ENCODE results near the gene ANKS1B.

Gene ANKS1B

GRCh38 chr12:99957866-99958466, 26.8 kb downstream of the ANKS1B start:
- Histone ChIP-seq H3K27me3 (ENCODE audit: control insufficient read depth, insufficient read depth, low read length) (no peaks in the 10 kb centered on the region), H3K4me3 (ENCODE audit: low read length) (no peak overlapping the region), H3K9me3 (ENCODE audit: control insufficient read depth, low read length) (no peaks in the 10 kb centered on the region), H3K4me1 (ENCODE audit: control insufficient read depth, insufficient read depth, low read length) (no peaks in the 10 kb centered on the region), H3K36me3 (ENCODE audit: control insufficient read depth, insufficient read depth, low read length) (no peaks in the 10 kb centered on the region), H3K9ac (ENCODE audit: low read length) (no peak overlapping the region)

DNA sequence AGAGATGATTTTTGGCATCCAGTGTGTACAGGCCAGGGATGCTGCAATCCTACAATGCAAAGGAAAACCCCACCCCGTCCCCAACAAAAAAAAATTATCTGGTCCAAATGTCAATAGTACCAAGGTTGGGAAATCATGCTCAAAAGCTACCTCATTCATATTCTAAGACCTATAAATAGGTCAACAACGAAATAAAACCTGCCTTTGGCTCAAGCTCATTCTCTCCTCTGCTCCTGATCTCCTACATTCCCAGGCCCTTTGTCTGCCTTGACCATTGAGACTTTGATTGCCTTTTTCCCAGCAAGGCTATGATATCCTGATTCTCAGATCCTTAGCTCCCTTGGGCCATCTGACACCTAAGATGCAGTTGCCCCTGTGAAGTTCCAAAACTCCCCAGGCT, 30.0 kb downstream of the ANKS1B start:
- no peaks in the 10 kb centered on the region for H3K4me1 ChIP-seq (ENCODE audit: control insufficient read depth, insufficient read depth, low read length)
- no peaks in the 10 kb centered on the region for H3K36me3 ChIP-seq (ENCODE audit: control insufficient read depth, insufficient read depth, low read length)
- no peak overlapping the region for H3K9ac ChIP-seq (ENCODE audit: low read length)
- H3K27me3 ChIP-seq (ENCODE audit: control insufficient read depth, insufficient read depth, low read length), result no peaks in the 10 kb centered on the region
- H3K9me3 ChIP-seq (ENCODE audit: control insufficient read depth, low read length), result no peaks in the 10 kb centered on the region
- H3K4me3 ChIP-seq (ENCODE audit: low read length), result no peak overlapping the region

- Histone ChIP-seq H3K9me3 (ENCODE audit: control insufficient read depth, low read length) (no peaks in the 10 kb centered on the region), H3K4me1 (ENCODE audit: control insufficient read depth, insufficient read depth, low read length) (no peaks in the 10 kb centered on the region), H3K36me3 (ENCODE audit: control insufficient read depth, insufficient read depth, low read length) (no peaks in the 10 kb centered on the region), H3K4me3 (ENCODE audit: low read length) (no peak overlapping the region), H3K27me3 (ENCODE audit: control insufficient read depth, insufficient read depth, low read length) (no peaks in the 10 kb centered on the region), H3K9ac (ENCODE audit: low read length) (no peak overlapping the region)
These were observed 36.4 kb downstream of the ANKS1B start for GRCh38 chr12:99948370-99948769.

DNA sequence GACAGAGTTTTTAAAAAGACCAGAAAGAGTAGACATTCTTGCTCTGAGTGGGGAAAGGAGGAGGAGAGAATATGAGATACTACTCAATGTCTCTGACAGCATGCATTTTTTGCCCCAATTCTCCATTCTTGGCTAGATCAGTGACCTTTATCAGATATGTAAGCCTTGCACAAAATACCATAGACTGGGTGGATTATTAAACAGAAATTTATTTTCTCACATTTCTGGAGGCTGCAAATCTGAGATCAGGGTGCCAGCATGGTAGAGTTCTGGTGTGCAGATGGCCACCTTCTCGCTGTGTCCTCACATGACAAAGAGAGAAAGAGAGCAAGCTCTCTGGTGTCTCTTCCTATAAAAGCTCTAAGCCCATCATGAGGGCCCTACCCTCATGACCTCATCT, 38.6 kb downstream of the ANKS1B start:
- no peaks in the 10 kb centered on the region for H3K36me3 ChIP-seq (ENCODE audit: control insufficient read depth, insufficient read depth, low read length)
- H3K9ac ChIP-seq (ENCODE audit: low read length), result no peak overlapping the region
- H3K4me3 ChIP-seq (ENCODE audit: low read length), result no peak overlapping the region
- no peaks in the 10 kb centered on the region for H3K4me1 ChIP-seq (ENCODE audit: control insufficient read depth, insufficient read depth, low read length)
- H3K27me3 ChIP-seq (ENCODE audit: control insufficient read depth, insufficient read depth, low read length), result no peaks in the 10 kb centered on the region
- no peaks in the 10 kb centered on the region for H3K9me3 ChIP-seq (ENCODE audit: control insufficient read depth, low read length)

DNA sequence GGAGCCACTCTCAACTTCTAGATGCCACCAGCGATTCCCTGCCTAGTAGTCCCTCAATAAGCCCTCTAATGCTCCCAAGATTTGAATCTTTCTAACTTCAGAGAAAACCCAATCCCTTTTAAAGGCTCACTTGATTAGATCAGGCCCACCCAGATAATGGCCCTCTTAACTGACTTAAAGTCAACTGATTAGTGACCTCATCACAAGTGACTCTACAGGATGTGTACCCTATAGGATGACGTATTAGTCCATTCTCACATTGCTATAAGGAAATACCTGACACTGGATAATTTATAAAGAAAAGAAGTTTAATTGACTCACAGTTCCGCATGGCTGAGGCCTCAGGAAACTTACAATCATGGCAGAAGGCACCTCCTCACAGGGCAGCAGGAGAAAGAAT, 49.1 kb downstream of the ANKS1B start:
- Histone ChIP-seq H3K4me3 (ENCODE audit: low read length) (no peak overlapping the region), H3K9me3 (ENCODE audit: control insufficient read depth, low read length) (no peaks in the 10 kb centered on the region), H3K4me1 (ENCODE audit: control insufficient read depth, insufficient read depth, low read length) (no peaks in the 10 kb centered on the region), H3K27me3 (ENCODE audit: control insufficient read depth, insufficient read depth, low read length) (no peaks in the 10 kb centered on the region), H3K9ac (ENCODE audit: low read length) (no peak overlapping the region), H3K36me3 (ENCODE audit: control insufficient read depth, insufficient read depth, low read length) (no peaks in the 10 kb centered on the region)

DNA sequence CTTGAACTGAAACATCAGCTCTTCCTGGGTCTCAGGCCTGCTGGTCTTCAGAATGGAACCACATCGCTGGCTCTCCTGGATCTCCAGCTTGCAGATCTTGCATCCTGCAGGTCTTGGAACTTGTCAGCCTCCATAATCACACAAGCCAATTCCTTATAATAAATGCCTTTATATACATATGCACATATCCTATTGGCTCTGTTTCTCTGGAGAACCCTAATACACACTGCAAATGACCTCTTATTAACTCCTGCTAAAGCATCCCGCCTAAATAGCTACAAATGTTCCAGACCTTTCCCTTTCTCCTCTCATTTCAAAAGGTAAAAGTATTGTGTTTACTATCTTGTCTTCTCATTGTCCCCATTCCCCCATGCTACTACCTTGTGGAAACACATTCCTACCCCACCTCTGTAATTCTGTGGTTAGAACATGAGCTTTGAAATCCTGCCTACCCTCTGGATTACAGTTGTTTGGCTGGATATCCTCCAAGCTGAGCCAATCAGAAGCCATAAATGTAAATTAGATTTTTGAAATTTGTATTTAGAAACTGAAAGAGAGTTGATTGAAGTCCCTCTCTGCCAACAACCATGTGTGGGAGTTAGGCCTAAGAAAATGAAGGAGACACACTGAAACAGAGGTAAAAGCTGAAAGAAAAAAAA, 58.1 kb downstream of the ANKS1B start:
- no peaks in the 10 kb centered on the region for H3K27me3 ChIP-seq (ENCODE audit: control insufficient read depth, insufficient read depth, low read length)
- H3K36me3 ChIP-seq (ENCODE audit: control insufficient read depth, insufficient read depth, low read length), result no peaks in the 10 kb centered on the region
- H3K4me1 ChIP-seq (ENCODE audit: control insufficient read depth, insufficient read depth, low read length), result no peaks in the 10 kb centered on the region
- no peak overlapping the region for H3K9ac ChIP-seq (ENCODE audit: low read length)
- H3K9me3 ChIP-seq (ENCODE audit: control insufficient read depth, low read length), result no peaks in the 10 kb centered on the region
- no peak overlapping the region for H3K4me3 ChIP-seq (ENCODE audit: low read length)

DNA sequence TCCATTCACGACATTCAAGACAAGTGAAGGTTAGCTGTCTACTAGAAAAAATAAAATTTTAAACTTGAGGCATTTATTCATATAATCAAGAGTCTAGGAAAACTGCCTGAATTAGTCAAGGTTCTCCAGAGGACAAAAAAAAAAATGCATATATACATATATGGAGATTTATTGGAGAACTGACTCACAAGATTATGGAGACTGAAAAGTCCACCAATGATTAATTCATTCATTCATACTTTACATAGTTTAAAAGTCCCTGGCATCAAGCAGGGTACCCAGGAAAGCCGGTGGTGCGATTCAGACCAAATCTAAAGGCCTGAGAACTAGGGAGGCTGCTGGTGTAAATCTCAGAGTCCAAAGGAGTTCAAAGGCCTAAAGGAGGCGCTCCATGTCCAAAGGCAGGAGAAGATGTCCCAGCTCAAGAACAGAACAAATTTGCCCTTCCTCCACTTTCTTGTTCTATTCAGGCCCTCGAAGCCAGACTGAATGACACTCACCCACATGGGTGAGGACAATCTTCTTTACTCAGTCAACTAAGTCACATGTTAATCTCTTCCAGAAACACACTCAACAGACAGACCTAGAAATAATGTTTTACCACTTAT, 64.3 kb downstream of the ANKS1B start:
- Histone ChIP-seq H3K9ac (ENCODE audit: low read length) (no peak overlapping the region), H3K36me3 (ENCODE audit: control insufficient read depth, insufficient read depth, low read length) (no peaks in the 10 kb centered on the region), H3K9me3 (ENCODE audit: control insufficient read depth, low read length) (no peaks in the 10 kb centered on the region), H3K27me3 (ENCODE audit: control insufficient read depth, insufficient read depth, low read length) (no peaks in the 10 kb centered on the region), H3K4me3 (ENCODE audit: low read length) (no peak overlapping the region), H3K4me1 (ENCODE audit: control insufficient read depth, insufficient read depth, low read length) (no peaks in the 10 kb centered on the region)

- H3K36me3 ChIP-seq (ENCODE audit: control insufficient read depth, insufficient read depth, low read length), result no peaks in the 10 kb centered on the region
- H3K9ac ChIP-seq (ENCODE audit: low read length), result no peak overlapping the region
These were observed 66.9 kb downstream of the ANKS1B start for GRCh38 chr12:99917711-99918402.

GRCh38 chr12:99916555-99916954, 68.2 kb downstream of the ANKS1B start:
- H3K36me3 ChIP-seq (ENCODE audit: control insufficient read depth, insufficient read depth, low read length), result no peaks in the 10 kb centered on the region
- H3K4me1 ChIP-seq (ENCODE audit: control insufficient read depth, insufficient read depth, low read length), result no peaks in the 10 kb centered on the region
- H3K9ac ChIP-seq (ENCODE audit: low read length), result no peak overlapping the region
- no peaks in the 10 kb centered on the region for H3K9me3 ChIP-seq (ENCODE audit: control insufficient read depth, low read length)
- no peaks in the 10 kb centered on the region for H3K27me3 ChIP-seq (ENCODE audit: control insufficient read depth, insufficient read depth, low read length)
- H3K4me3 ChIP-seq (ENCODE audit: low read length), result no peak overlapping the region

More at GRCh38 chr12:99917711-99918402, 66.9 kb downstream of the ANKS1B start:
- no peaks in the 10 kb centered on the region for H3K4me1 ChIP-seq (ENCODE audit: control insufficient read depth, insufficient read depth, low read length)
- H3K9me3 ChIP-seq (ENCODE audit: control insufficient read depth, low read length), result no peaks in the 10 kb centered on the region
- no peak overlapping the region for H3K4me3 ChIP-seq (ENCODE audit: low read length)
- no peaks in the 10 kb centered on the region for H3K27me3 ChIP-seq (ENCODE audit: control insufficient read depth, insufficient read depth, low read length)

DNA sequence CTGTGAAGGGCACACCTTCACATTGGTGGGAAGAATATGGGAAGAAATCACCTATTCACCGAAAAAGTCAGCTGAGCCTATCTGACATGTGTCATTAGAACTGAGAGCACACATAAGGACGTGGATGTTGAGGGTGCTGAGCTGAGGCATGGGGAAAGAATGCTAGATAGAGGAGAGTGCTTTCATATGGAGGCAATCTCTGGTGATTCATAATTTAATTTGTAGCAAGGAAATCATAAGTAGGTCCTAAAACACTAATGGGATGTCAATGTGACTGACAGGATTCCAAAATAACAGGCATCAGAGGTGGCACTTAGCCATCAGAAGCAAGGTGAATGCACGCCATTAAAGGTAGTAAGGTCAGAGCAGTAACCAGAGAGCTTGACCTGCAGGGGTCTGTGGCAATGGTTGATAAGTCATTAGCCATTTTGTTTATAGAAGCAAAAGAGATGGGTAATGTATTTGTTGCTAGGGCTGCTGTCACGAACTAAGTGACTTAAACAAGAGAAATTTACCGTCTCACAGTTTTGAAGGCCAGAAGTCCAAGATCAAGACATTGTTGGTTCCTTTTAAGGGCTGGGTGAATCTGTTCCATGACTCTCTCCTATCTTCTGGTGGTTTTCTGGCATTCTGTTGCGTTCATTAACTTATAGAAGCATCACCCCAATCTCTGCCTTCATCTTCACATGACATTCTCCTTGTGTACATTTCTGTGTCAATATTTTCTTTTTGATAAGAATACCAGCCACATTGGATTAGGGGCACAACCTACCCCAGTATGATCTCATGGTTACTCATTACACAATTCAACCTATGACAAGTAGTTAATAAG, 69.3 kb downstream of the ANKS1B start:
- H3K9me3 ChIP-seq (ENCODE audit: control insufficient read depth, low read length), result no peaks in the 10 kb centered on the region
- no peaks in the 10 kb centered on the region for H3K36me3 ChIP-seq (ENCODE audit: control insufficient read depth, insufficient read depth, low read length)
- no peak overlapping the region for H3K4me3 ChIP-seq (ENCODE audit: low read length)
- no peak overlapping the region for H3K9ac ChIP-seq (ENCODE audit: low read length)
- H3K4me1 ChIP-seq (ENCODE audit: control insufficient read depth, insufficient read depth, low read length), result no peaks in the 10 kb centered on the region
- no peaks in the 10 kb centered on the region for H3K27me3 ChIP-seq (ENCODE audit: control insufficient read depth, insufficient read depth, low read length)

DNA sequence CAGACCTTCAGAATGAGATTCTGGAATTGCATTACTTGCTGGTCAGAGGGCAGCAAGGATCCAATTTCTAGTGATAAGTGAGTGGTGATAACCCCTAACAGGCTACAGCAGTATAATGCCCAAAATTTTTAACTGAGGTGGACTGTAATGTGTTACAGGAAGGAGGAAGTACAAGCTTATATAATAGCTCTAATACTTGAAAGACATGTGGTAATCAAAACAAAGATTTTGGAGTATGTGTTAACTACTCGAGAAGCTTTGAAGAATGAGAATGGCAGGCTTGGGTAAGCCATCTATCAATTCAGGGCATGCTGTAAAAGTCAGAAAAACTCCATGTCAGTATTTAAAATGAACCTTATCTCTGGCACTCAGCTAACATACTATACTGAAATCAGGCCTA, 70.5 kb downstream of the ANKS1B start:
- H3K27me3 ChIP-seq (ENCODE audit: control insufficient read depth, insufficient read depth, low read length), result no peaks in the 10 kb centered on the region
- H3K36me3 ChIP-seq (ENCODE audit: control insufficient read depth, insufficient read depth, low read length), result no peaks in the 10 kb centered on the region
- H3K9ac ChIP-seq (ENCODE audit: low read length), result no peak overlapping the region
- no peaks in the 10 kb centered on the region for H3K4me1 ChIP-seq (ENCODE audit: control insufficient read depth, insufficient read depth, low read length)
- no peak overlapping the region for H3K4me3 ChIP-seq (ENCODE audit: low read length)
- no peaks in the 10 kb centered on the region for H3K9me3 ChIP-seq (ENCODE audit: control insufficient read depth, low read length)
